Gastroesophageal sphincter (tissue), 4 donors: ENCODE data around the gene ACTRT3. TPM values are rescaled to one million over a fixed set of nuclear protein-coding genes. Genes with fewer than 3 reads are reported as not detected.
A peak's percentile ranks its signal among the peaks of the same experiment; 100 is the strongest.

Experiments used
- ATAC-seq: fragments of 150-250 bp; one replicate; pipeline ENCODE4 v1.9.1; 2016; ENCODE audit warnings: mild to moderate bottlenecking, moderate library complexity
- H3K27ac ChIP-seq, 4 donors: fragments of 200-600 bp; sonication (generic) in 3 of 4; 1 replicate in 3 of 4; 2 replicates in 1 of 4; pipeline ENCODE4 v1.5.1; 2016 to 2019
- H3K27me3 ChIP-seq: fragments of 200-600 bp; sonication (generic); one replicate; pipeline ENCODE4 v1.5.1; 2019
- H3K36me3 ChIP-seq, 2 donors: fragments of 200-600 bp; sonication (generic); one replicate each; pipeline ENCODE4 v1.5.1; 2019; ENCODE audit warnings: control low read depth in 1 of 2
- H3K4me1 ChIP-seq, 3 donors: fragments of 200-600 bp; sonication (generic); 1 replicate in 2 of 3; 2 replicates in 1 of 3; pipeline ENCODE4 v1.5.1; 2016 to 2019; ENCODE audit warnings: control low read depth in 2 of 3
- H3K4me3 ChIP-seq, 2 donors: fragments of 200-600 bp; sonication (generic); one replicate each; pipeline ENCODE4 v1.5.1; 2019; ENCODE audit warnings: mild to moderate bottlenecking in 1 of 2, moderate library complexity in 1 of 2
- H3K9me3 ChIP-seq, 3 donors: fragments of 200-600 bp; sonication (generic); one replicate each; pipeline ENCODE4 v1.5.1; 2017 to 2019; ENCODE audit warnings: control low read depth in 2 of 3
- CTCF ChIP-seq, 4 experiments: fragments of 200-600 bp in 2 of 4; fragments of 450-650 bp in 2 of 4; sonication (generic) in 1 of 4; IDR thresholded peaks; one replicate each; pipeline ENCODE4 v1.5.1; 2017 to 2019; ENCODE audit warnings: antibody characterized with exemption in 4 of 4, mild to moderate bottlenecking in 2 of 4, moderate library complexity in 2 of 4
- EP300 ChIP-seq: sonication (generic); formaldehyde crosslinking; IDR thresholded peaks from one replicate; pipeline ENCODE4 v1.6.1; 2017; ENCODE audit warnings: antibody characterized with exemption, mild to moderate bottlenecking
- POLR2A ChIP-seq, 2 donors: fragments of 450-650 bp; IDR thresholded peaks; one replicate each; pipeline ENCODE4 v1.6.1; 2017; ENCODE audit warnings: antibody characterized with exemption in 2 of 2, mild to moderate bottlenecking in 2 of 2, moderate library complexity in 1 of 2
- POLR2AphosphoS5 ChIP-seq: sonication (generic); formaldehyde crosslinking; IDR thresholded peaks from one replicate; pipeline ENCODE4 v1.6.1; 2017; ENCODE audit warnings: antibody characterized with exemption
- WGBS, 2 donors: methylation state at CpG; one replicate each; pipeline ENCODE4 v1.1.5; 2018; ENCODE audit warnings: low coverage in 1 of 2; 5-methylcytosine and 5-hydroxymethylcytosine counted together
- total RNA-seq, 4 donors: library from RNA; depleted of rRNA; stranded (reverse); fragments of >200 nt; gene quantifications; one replicate each; pipeline ENCODE4 v1.1.0, GENCODE V29; 2016

Gene ACTRT3
- total RNA-seq, 4 donors from 2014 or later = 1.8 to 5.1 (median 4.5) TPM

GRCh38 chr3:169764312-169764881 is 5.0 kb downstream of the ACTRT3 start:
- Histone ChIP-seq H3K9me3 (no peaks in the 10 kb centered on the region), H3K27me3 (no peaks in the 10 kb centered on the region), H3K4me1 (peaks cover 0 to 10% (median 2%) of the 10 kb centered on the region in 3 donors), H3K36me3 (no peaks in the 10 kb centered on the region), H3K4me3 (peak overlapping the region; percentile 80 to 87), H3K27ac (peak overlapping the region; percentile 90 to 99 (median 94))
- WGBS, 2 donors = 0% methylated on average over 7 of the region's 46 CpGs; no CpG with 5 or more reads in 1 of the 2 donors
- peak; percentile 57 for ATAC-seq
- no peak for TF ChIP-seq EP300
- no peak for TF ChIP-seq POLR2A (IDR thresholded peaks at IDR 0.05)
- peak; percentile 60 for TF ChIP-seq POLR2AphosphoS5
- peak in 1 of 4 experiments; percentile 2 for TF ChIP-seq CTCF (IDR thresholded peaks at IDR 0.05)

DNA sequence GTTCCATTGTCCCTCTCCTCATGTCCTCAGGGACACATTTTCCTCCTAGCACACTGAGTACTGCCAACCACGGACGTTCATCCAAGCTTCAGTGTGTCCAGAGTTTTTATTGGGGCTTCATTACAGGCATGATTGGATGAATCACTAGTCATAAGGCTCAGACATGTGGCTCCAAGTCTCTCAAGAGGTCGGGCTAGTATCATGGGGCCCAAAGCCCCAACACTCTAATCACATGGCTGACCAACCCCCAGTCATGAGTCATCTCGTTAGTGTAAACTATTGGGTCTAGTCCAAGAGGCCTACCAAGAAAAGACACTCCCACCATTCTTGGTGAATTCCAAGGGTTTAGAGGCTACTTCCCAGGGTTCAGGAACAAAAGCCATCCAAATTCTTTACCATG is 8.9 kb downstream of the ACTRT3 start:
- Histone ChIP-seq H3K36me3 (no peaks in the 10 kb centered on the region), H3K27me3 (no peaks in the 10 kb centered on the region), H3K9me3 (no peaks in the 10 kb centered on the region), H3K4me1 (peaks cover 0 to 10% (median 2%) of the 10 kb centered on the region in 3 donors), H3K27ac (no peak overlapping the region), H3K4me3 (no peak overlapping the region)
- TF ChIP-seq POLR2A (IDR thresholded peaks at IDR 0.05) (no peak), POLR2AphosphoS5 (no peak), EP300 (no peak), CTCF (IDR thresholded peaks at IDR 0.05) (no peak)
- WGBS, 2 donors = 74 to 85% methylated on average over 4 of the region's 4 CpGs
- ATAC-seq = no peak

DNA sequence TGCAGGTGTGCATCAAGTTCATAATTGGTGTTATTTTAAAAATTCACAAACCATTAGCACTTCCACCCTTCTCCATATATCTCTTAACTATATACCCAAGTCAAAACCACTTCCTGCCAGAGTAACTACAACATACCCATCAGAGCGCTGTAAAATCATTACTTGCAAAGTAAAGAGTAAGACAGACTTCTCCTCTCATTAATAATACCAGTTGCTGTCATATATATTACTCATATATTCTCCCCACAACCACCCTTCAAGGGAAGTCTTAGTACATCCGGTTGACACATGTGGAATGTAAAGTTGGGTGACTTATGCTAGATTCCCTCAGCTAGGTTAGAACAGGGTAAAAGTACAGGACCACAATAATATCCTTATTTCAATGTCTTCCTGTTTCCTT is 10.1 kb downstream of the ACTRT3 start:
- Histone ChIP-seq H3K27ac (no peak overlapping the region), H3K36me3 (no peaks in the 10 kb centered on the region), H3K9me3 (no peaks in the 10 kb centered on the region), H3K27me3 (no peaks in the 10 kb centered on the region), H3K4me1 (peaks cover 0 to 6% (median 2%) of the 10 kb centered on the region in 3 donors), H3K4me3 (no peak overlapping the region)
- TF ChIP-seq POLR2AphosphoS5 (no peak), POLR2A (IDR thresholded peaks at IDR 0.05) (no peak), CTCF (IDR thresholded peaks at IDR 0.05) (no peak), EP300 (no peak)
- 64 to 91% methylated on average over 2 of the region's 2 CpGs for WGBS, 2 donors
- no peak for ATAC-seq

DNA sequence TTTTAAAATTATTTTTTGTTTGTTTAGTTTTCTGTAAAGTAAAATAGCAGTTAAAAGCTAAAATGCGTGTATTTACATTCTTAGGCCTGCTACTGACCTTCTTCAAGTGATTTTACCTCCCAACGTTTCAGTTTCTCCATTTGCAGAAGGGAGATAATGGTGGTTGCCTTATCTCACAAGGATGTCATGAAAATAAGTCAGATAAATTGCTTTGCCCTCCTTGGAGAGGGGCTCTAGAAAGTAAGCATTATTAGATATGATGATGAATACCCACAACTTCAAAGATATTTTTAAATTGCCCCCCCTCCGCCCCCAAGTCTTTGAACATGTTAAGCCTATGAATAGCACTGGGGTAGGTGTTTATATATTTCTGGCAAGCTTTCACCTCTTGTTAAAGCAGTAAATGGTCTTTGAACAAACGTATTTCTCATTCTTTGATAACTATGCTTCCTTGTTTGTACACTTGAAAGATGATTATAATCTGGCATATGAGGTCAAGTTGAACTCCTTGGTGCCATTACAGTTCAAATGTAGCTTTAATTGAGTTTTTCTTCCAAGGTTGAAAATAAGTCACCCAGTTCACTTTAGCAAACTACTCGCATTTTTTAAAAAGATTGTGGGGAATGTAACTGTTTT is 10.9 kb downstream of the ACTRT3 start:
- WGBS, 2 donors = 33 to 50% methylated on average over 5 of the region's 5 CpGs
- H3K27me3 ChIP-seq = no peaks in the 10 kb centered on the region
- H3K9me3 ChIP-seq = no peaks in the 10 kb centered on the region
- H3K27ac ChIP-seq = no peak overlapping the region
- H3K36me3 ChIP-seq = no peaks in the 10 kb centered on the region
- no peak overlapping the region for H3K4me3 ChIP-seq
- TF ChIP-seq POLR2AphosphoS5 (no peak), CTCF (IDR thresholded peaks at IDR 0.05) (no peak), POLR2A (IDR thresholded peaks at IDR 0.05) (no peak), EP300 (no peak)
- ATAC-seq = no peak
- no peaks in the 10 kb centered on the region for H3K4me1 ChIP-seq

DNA sequence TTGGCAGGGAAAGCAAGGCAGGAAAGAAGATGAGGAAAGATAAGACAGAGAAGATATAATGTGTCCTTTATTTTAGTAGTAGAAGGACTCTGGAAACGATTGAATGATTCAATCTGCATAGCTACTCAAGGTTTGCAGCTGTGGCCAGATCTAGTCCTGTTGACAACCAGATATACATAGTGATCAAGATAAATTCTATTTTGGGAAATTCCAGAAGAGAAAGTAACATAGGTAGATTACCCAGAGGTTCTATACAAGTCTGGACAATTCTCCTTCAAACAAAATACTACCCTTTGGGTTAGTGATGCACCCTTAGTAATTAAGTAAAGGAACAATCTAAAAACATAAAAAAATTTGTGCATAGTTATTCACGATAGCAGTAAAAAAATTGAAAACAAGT is 13.9 kb downstream of the ACTRT3 start:
- no peak for ATAC-seq

More for the DNA sequence above, 13.9 kb downstream of the ACTRT3 start:
- Histone ChIP-seq H3K27ac (no peak overlapping the region), H3K9me3 (no peaks in the 10 kb centered on the region), H3K27me3 (no peaks in the 10 kb centered on the region), H3K4me3 (no peak overlapping the region), H3K4me1 (no peaks in the 10 kb centered on the region), H3K36me3 (no peaks in the 10 kb centered on the region)
- WGBS, 2 donors = 56 to 88% methylated on average over 2 of the region's 2 CpGs
- TF ChIP-seq POLR2A (IDR thresholded peaks at IDR 0.05) = no peak
- TF ChIP-seq EP300 = no peak
- no peak for TF ChIP-seq CTCF (IDR thresholded peaks at IDR 0.05)
- no peak for TF ChIP-seq POLR2AphosphoS5
